HCT116 (cell line): ENCODE measurements around the gene EXOC4. TPM values are rescaled to one million over a fixed set of nuclear protein-coding genes. Genes with fewer than 3 reads are reported as not detected.
"Not testable (repeated sequence)": the region's sequence is repeated elsewhere in the genome, so short reads cannot be mapped to it uniquely, and the experiment has no call there.

Experiments
- ATAC-seq: fragments of 200-7000 bp; cut with Tn5 transposase; 2 replicates; pipeline ENCODE4 v1.9.1; 2020; ENCODE audit warnings: mild to moderate bottlenecking, moderate library complexity
- BruUV-seq: library from RNA; stranded (reverse); fragments of 400-500 nt; replicated peaks from 2 replicates; lab custom pipeline; 2021; lab: Mats Ljungman, UMichigan
- CTCF ChIA-PET: fragments of 300-600 bp; sonication (Branson Sonifier 250); formaldehyde crosslinking; loops from one replicate; lab custom pipeline; 2021; ENCODE audit warnings: antibody characterized with exemption; lab: Charles Lee
- POLR2A ChIA-PET: fragments of 300-600, 350-600 bp; sonication (Branson Sonifier 250); formaldehyde crosslinking; loops from one replicate; lab custom pipeline; 2021; ENCODE audit warnings: antibody characterized with exemption; lab: Charles Lee
- RAD21 ChIA-PET, 2 experiments: fragments of 300-600 bp; sonication (Branson Sonifier 250); formaldehyde crosslinking; loops; one replicate each; lab custom pipeline; 2023; ENCODE audit warnings: low total read pairs in 2 of 2; ENCODE audit not compliant: uncharacterized antibody in 2 of 2, unreplicated experiment in 2 of 2, low non-redundant PET in 1 of 2; lab: Charles Lee
- DNase-seq: peaks from one replicate; pipeline ENCODE4 v3.0.0-alpha.2; 2010; ENCODE audit warnings: low read depth, low spot score
- H2AFZ ChIP-seq: fragments of 200-600 bp; shearing (Covaris generic), sonication (generic); 2 replicates; pipeline ENCODE4 v1.6.1; 2017; ENCODE audit warnings: low read depth, mixed run types, mixed read lengths, antibody characterized with exemption, low read length; ENCODE audit not compliant: poor library complexity, severe bottlenecking
- H3K27ac ChIP-seq: 2 replicates; pipeline ENCODE4 v1.5.1; 2012; ENCODE audit warnings: low read depth, low read length
- H3K27me3 ChIP-seq: fragments of 200-600 bp; sonication (generic); 2 replicates; pipeline ENCODE4 v1.6.1; 2016; ENCODE audit warnings: mixed run types, low read length, mixed read lengths; ENCODE audit not compliant: insufficient read depth
- H3K36me3 ChIP-seq, 2 experiments: fragments of 200-500 bp in 1 of 2; fragments of 200-600 bp in 1 of 2; sonication (Bioruptor generic) in 1 of 2; sonication (generic) in 1 of 2; 2 replicates each; pipeline versions ENCODE4 v1.5.1 to v1.6.1; 2014 to 2016; ENCODE audit warnings: low read length in 2 of 2, inconsistent platforms in 1 of 2, mixed read lengths in 1 of 2, mixed run types in 1 of 2; ENCODE audit not compliant: insufficient read depth in 2 of 2, control insufficient read depth in 1 of 2
- H3K4me1 ChIP-seq, 2 experiments: fragments of 200-600 bp in 1 of 2; sonication (generic) in 1 of 2; 2 replicates each; pipeline versions ENCODE4 v1.5.1 to v1.6.1; 2012 to 2017; ENCODE audit warnings: low read length in 2 of 2, inconsistent platforms in 1 of 2, mild to moderate bottlenecking in 1 of 2, mixed read lengths in 1 of 2, mixed run types in 1 of 2, moderate library complexity in 1 of 2; ENCODE audit not compliant: insufficient read depth in 2 of 2, control insufficient read depth in 1 of 2
- H3K4me2 ChIP-seq: fragments of 200-600 bp; sonication (generic); 2 replicates; pipeline ENCODE4 v1.6.1; 2017; ENCODE audit warnings: mixed run types, low read length, mixed read lengths
- H3K4me3 ChIP-seq, 2 experiments: fragments of 200-600 bp in 1 of 2; sonication (generic) in 1 of 2; replicated peaks in 1 of 2; 2 replicates each; pipeline ENCODE4 v1.5.1; 2011 to 2016; ENCODE audit warnings: low read length in 2 of 2, control low read depth in 1 of 2, low read depth in 1 of 2, mild to moderate bottlenecking in 1 of 2, mixed read lengths in 1 of 2, mixed run types in 1 of 2
- H3K79me2 ChIP-seq: fragments of 200-600 bp; sonication (generic); 2 replicates; pipeline ENCODE4 v1.6.1; 2017; ENCODE audit warnings: mild to moderate bottlenecking, mixed run types, low read length, moderate library complexity, mixed read lengths; ENCODE audit not compliant: insufficient read depth
- H3K9ac ChIP-seq: fragments of 200-600 bp; sonication (generic); 2 replicates; pipeline ENCODE4 v1.6.1; 2016; ENCODE audit warnings: low read length, mixed read lengths
- H3K9me2 ChIP-seq: fragments of 200-600 bp; sonication (generic), shearing (Covaris generic); 2 replicates; pipeline ENCODE4 v1.6.1; 2017; ENCODE audit warnings: mixed run types, mild to moderate bottlenecking, moderate library complexity; ENCODE audit not compliant: insufficient read depth
- H3K9me3 ChIP-seq, 2 experiments: fragments of 200-500 bp in 1 of 2; fragments of 200-600 bp in 1 of 2; sonication (Bioruptor generic) in 1 of 2; sonication (generic) in 1 of 2; 2 replicates each; pipeline ENCODE4 v1.6.1; 2014 to 2017; ENCODE audit warnings: low read length in 2 of 2, mixed read lengths in 2 of 2, inconsistent platforms in 1 of 2, low read depth in 1 of 2, mild to moderate bottlenecking in 1 of 2, mixed run types in 1 of 2, moderate library complexity in 1 of 2; ENCODE audit not compliant: control insufficient read depth in 1 of 2, insufficient read depth in 1 of 2
- H4K20me1 ChIP-seq: fragments of 200-600 bp; sonication (generic), shearing (Covaris generic); 2 replicates; pipeline ENCODE4 v1.6.1; 2017; ENCODE audit warnings: mixed run types, mild to moderate bottlenecking, moderate library complexity; ENCODE audit not compliant: insufficient read depth
- ATF3 ChIP-seq: IDR thresholded peaks from 2 replicates; pipeline ENCODE4 v1.6.1; 2012
- ELF1 ChIP-seq: IDR thresholded peaks from 2 replicates; pipeline ENCODE4 v1.6.1; 2012; ENCODE audit warnings: low read depth, borderline replicate concordance
- EZH2 ChIP-seq: fragments of 200-600 bp; sonication (generic); IDR thresholded peaks from 2 replicates; pipeline ENCODE4 v1.6.1; 2017; ENCODE audit warnings: antibody characterized with exemption, mixed run types
- EZH2phosphoT487 ChIP-seq: fragments of 200-600 bp; IDR thresholded peaks from 2 replicates; pipeline ENCODE4 v1.6.1; 2018; ENCODE audit warnings: antibody characterized with exemption, borderline replicate concordance
- MAX ChIP-seq: IDR thresholded peaks from 2 replicates; pipeline ENCODE4 v1.6.1; 2012
- POLR2AphosphoS5 ChIP-seq: IDR thresholded peaks from 2 replicates; pipeline ENCODE4 v1.6.1; 2011; ENCODE audit warnings: mild to moderate bottlenecking, low read depth, low read length, moderate library complexity
- RAD21 ChIP-seq: IDR thresholded peaks from 2 replicates; pipeline ENCODE4 v1.6.1; 2012; ENCODE audit warnings: low read depth, mild to moderate bottlenecking
- SIN3A ChIP-seq: IDR thresholded peaks from 2 replicates; pipeline ENCODE4 v1.6.1; 2012; ENCODE audit warnings: low read depth
- SRF ChIP-seq: IDR thresholded peaks from 2 replicates; pipeline ENCODE4 v1.6.1; 2012; ENCODE audit warnings: low read depth
- ZNF274 ChIP-seq: fragments of 200-500 bp; sonication (Bioruptor generic); IDR thresholded peaks from 2 replicates; pipeline ENCODE4 v1.6.1; 2014; ENCODE audit warnings: mild to moderate bottlenecking, low read depth, low read length, inconsistent platforms
- intact Hi-C: fragments of 100-400 bp; cut with micrococcal nuclease; formaldehyde crosslinking; loops from 2 replicates; pipeline ENCODE4 v1.10.0; 2022
- total RNA-seq: library from RNA; stranded (reverse); gene quantifications from one replicate; pipeline ENCODE4 v1.2.1, GENCODE V29; 2021; ENCODE audit not compliant: unreplicated experiment

The EXOC4 gene
- total RNA-seq, 1 experiment from 2014 or later = 40.3 TPM

- no peak for TF ChIP-seq SRF
- no peak for TF ChIP-seq ZNF274
- no peak for TF ChIP-seq MAX
- TF ChIP-seq SIN3A = no peak
- no peak for TF ChIP-seq ELF1
- no peak overlapping the region for H2AFZ ChIP-seq
- no peaks in the 10 kb centered on the region for H3K4me1 ChIP-seq
- no peak overlapping the region for H3K27ac ChIP-seq
- ChIA-PET RAD21 (no interaction called here), POLR2A (no interaction called here), CTCF (no interaction called here)
- no peaks in the 10 kb centered on the region for H3K9me2 ChIP-seq
- intact Hi-C loops = no loop called here
- H3K9me3 ChIP-seq = no peaks in the 10 kb centered on the region
- H3K4me2 ChIP-seq = no peak overlapping the region
- no peaks in the 10 kb centered on the region for H3K36me3 ChIP-seq
- DNase-seq = no peak
- no peak overlapping the region for H3K9ac ChIP-seq
- no peaks in the 10 kb centered on the region for H3K27me3 ChIP-seq
- no peaks in the 10 kb centered on the region for H4K20me1 ChIP-seq
- BruUV-seq = no TSS peak
- no peaks in the 10 kb centered on the region for H3K79me2 ChIP-seq
- H3K4me3 ChIP-seq = no peak overlapping the region
- ATAC-seq = no peak
These were observed 820.4 kb downstream of the EXOC4 start for GRCh38 chr7:134073276-134073675.

GRCh38 chr7:134075799-134076198 lies 822.9 kb downstream of the EXOC4 start:
- no TSS peak for BruUV-seq
- no peaks in the 10 kb centered on the region for H4K20me1 ChIP-seq
- H3K27ac ChIP-seq = no peak overlapping the region
- no peak overlapping the region for H3K4me2 ChIP-seq
- ChIA-PET RAD21 (no interaction called here), POLR2A (no interaction called here), CTCF (no interaction called here)
- intact Hi-C loops = no loop called here
- no peaks in the 10 kb centered on the region for H3K36me3 ChIP-seq
- H3K4me1 ChIP-seq = no peaks in the 10 kb centered on the region
- no peaks in the 10 kb centered on the region for H3K9me2 ChIP-seq
- H3K9me3 ChIP-seq = no peaks in the 10 kb centered on the region
- no peak overlapping the region for H2AFZ ChIP-seq
- no peak overlapping the region for H3K9ac ChIP-seq
- no peaks in the 10 kb centered on the region for H3K79me2 ChIP-seq
- no peak for TF ChIP-seq RAD21
- no peak for TF ChIP-seq ATF3
- TF ChIP-seq POLR2AphosphoS5 = no peak
- no peak for TF ChIP-seq SIN3A
- TF ChIP-seq EZH2 = no peak
- no peak for TF ChIP-seq EZH2phosphoT487
- H3K27me3 ChIP-seq = no peaks in the 10 kb centered on the region
- DNase-seq = no peak
- H3K4me3 ChIP-seq = no peak overlapping the region
- ATAC-seq = no peak

- ATAC-seq, H3K27ac ChIP-seq, H4K20me1 ChIP-seq, CTCF ChIA-PET, H3K9me2 ChIP-seq, H2AFZ ChIP-seq, POLR2A ChIA-PET, H3K4me3 ChIP-seq, BruUV-seq, DNase-seq, RAD21 ChIA-PET, H3K27me3 ChIP-seq, H3K79me2 ChIP-seq, H3K36me3 ChIP-seq, H3K4me1 ChIP-seq, H3K9ac ChIP-seq, H3K4me2 ChIP-seq, intact Hi-C loops, H3K9me3 ChIP-seq: not testable (repeated sequence)
These were observed 824.7 kb downstream of the EXOC4 start for GRCh38 chr7:134077560-134077959.
